ENCODE data around the gene GNAZ. TPM values are rescaled to one million over a fixed set of nuclear protein-coding genes. Genes with fewer than 3 reads are reported as not detected.

The GNAZ gene
- total and polyA plus RNA-seq, 4 donors: 0.21 to 2.2 (median 0.38) TPM

DNA sequence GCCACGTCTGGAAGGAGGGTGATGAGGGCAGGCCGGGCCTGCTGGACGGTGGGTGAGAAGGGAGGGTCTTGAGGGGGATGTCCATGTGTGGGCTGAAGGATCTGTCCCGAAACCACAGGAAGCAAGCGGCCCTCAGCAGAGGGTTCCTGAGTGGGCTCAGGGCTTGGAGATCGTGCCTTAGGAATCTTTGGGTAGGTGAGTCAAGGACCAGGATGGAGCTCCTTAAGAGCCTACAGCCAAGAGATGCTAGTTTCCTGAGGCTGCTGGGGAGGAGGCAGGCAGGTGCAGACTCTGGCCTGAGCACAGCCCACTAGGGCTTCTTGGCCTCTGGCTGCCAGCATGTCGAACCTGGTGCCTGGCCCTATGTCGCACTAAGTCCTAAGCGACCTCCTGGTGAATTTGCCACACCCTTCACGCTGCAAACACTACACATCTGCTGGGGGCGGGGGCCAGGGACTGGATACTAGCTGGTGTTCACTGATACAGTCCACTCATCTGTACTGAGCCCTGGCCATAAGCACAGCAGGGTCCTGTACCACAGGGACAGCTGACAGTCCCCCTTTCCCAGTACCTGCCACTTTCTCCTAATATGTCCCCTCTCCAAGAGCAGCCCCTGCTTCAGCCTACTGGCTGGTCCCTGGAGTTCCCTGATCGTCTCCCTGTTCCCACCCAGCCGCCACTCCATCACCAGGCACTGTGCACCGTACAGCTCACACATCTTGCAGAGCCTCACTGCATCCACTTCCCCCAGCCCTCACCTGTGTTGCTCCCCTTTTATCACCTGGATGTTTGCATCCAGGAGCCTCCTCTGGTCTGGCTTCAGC is 19.5 kb downstream of the GNAZ start:
- no peaks in the 10 kb centered on the region for H3K27me3 ChIP-seq (ENCODE audit: control insufficient read depth in 4 of 4, insufficient read depth in 4 of 4, low read length in 3 of 4)
- no peaks in the 10 kb centered on the region for H3K36me3 ChIP-seq (ENCODE audit: control insufficient read depth in 4 of 4, insufficient read depth in 3 of 4, low read depth in 1 of 4, low read length in 3 of 4)
- no peaks in the 10 kb centered on the region for H3K9me3 ChIP-seq (ENCODE audit: control insufficient read depth in 4 of 4, low read length in 3 of 4)
- no peak for DNase-seq (ENCODE audit: low spot score)
- no peaks in the 10 kb centered on the region for H3K4me1 ChIP-seq (ENCODE audit: control insufficient read depth in 4 of 4, insufficient read depth in 4 of 4, low read length in 3 of 4)
- no peak overlapping the region for H3K4me3 ChIP-seq (ENCODE audit: low read depth in 1 of 3, low read length in 3 of 3)
- TF ChIP-seq, protein P1, sequence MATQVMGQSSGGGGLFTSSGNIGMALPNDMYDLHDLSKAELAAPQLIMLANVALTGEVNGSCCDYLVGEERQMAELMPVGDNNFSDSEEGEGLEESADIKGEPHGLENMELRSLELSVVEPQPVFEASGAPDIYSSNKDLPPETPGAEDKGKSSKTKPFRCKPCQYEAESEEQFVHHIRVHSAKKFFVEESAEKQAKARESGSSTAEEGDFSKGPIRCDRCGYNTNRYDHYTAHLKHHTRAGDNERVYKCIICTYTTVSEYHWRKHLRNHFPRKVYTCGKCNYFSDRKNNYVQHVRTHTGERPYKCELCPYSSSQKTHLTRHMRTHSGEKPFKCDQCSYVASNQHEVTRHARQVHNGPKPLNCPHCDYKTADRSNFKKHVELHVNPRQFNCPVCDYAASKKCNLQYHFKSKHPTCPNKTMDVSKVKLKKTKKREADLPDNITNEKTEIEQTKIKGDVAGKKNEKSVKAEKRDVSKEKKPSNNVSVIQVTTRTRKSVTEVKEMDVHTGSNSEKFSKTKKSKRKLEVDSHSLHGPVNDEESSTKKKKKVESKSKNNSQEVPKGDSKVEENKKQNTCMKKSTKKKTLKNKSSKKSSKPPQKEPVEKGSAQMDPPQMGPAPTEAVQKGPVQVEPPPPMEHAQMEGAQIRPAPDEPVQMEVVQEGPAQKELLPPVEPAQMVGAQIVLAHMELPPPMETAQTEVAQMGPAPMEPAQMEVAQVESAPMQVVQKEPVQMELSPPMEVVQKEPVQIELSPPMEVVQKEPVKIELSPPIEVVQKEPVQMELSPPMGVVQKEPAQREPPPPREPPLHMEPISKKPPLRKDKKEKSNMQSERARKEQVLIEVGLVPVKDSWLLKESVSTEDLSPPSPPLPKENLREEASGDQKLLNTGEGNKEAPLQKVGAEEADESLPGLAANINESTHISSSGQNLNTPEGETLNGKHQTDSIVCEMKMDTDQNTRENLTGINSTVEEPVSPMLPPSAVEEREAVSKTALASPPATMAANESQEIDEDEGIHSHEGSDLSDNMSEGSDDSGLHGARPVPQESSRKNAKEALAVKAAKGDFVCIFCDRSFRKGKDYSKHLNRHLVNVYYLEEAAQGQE (IDR thresholded peaks at IDR 0.05): no peak
- no peak for TF ChIP-seq YY1 (IDR thresholded peaks at IDR 0.05)
- TF ChIP-seq HNF4A (conservative IDR thresholded peaks at IDR 0.05): no peak
- no peak overlapping the region for H3K27ac ChIP-seq (ENCODE audit: low read depth in 1 of 2, low read length in 2 of 2)
- 87% methylated on average over 14 of the region's 14 CpGs for WGBS
- H3K9ac ChIP-seq (ENCODE audit: low read depth in 1 of 2, low read length in 2 of 2): no peak overlapping the region

DNA sequence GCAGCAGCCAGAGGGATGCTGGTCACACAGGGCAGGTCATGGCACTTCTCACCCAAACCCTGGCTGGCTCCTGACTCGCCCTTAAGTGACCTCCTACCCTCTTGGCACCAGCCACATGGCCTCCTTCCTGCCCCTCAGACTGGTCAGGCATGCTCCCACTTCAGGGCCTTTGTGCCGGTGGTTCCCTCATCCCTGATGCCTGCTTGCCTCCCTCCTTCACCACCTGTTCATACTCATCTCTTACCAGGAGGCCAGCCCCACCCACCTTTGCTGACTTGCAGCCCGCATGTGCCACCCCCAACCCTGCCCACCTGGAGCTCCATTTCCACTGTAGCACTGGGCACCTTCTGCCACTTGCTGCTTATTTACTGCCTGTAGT is 20.1 kb downstream of the GNAZ start:
- Histone ChIP-seq H3K9ac (ENCODE audit: low read depth in 1 of 2, low read length in 2 of 2) (no peak overlapping the region), H3K36me3 (ENCODE audit: control insufficient read depth in 4 of 4, insufficient read depth in 3 of 4, low read depth in 1 of 4, low read length in 3 of 4) (no peaks in the 10 kb centered on the region), H3K27me3 (ENCODE audit: control insufficient read depth in 4 of 4, insufficient read depth in 4 of 4, low read length in 3 of 4) (no peaks in the 10 kb centered on the region), H3K4me1 (ENCODE audit: control insufficient read depth in 4 of 4, insufficient read depth in 4 of 4, low read length in 3 of 4) (no peaks in the 10 kb centered on the region), H3K9me3 (ENCODE audit: control insufficient read depth in 4 of 4, low read length in 3 of 4) (no peaks in the 10 kb centered on the region), H3K27ac (ENCODE audit: low read depth in 1 of 2, low read length in 2 of 2) (no peak overlapping the region), H3K4me3 (ENCODE audit: low read depth in 1 of 3, low read length in 3 of 3) (no peak overlapping the region)
- 71% methylated on average over 3 of the region's 3 CpGs for WGBS
- TF ChIP-seq, protein P1 (IDR thresholded peaks at IDR 0.05): no peak
- TF ChIP-seq GABPA (IDR thresholded peaks at IDR 0.05 in 1 of 2, conservative IDR thresholded peaks at IDR 0.05 in 1 of 2) (no peak), FOXA2 (IDR thresholded peaks at IDR 0.05) (no peak), RAD21 (IDR thresholded peaks at IDR 0.05) (no peak), RXRA (IDR thresholded peaks at IDR 0.05) (no peak), JUND (IDR thresholded peaks at IDR 0.05) (no peak), HNF4G (IDR thresholded peaks at IDR 0.05) (no peak), TAF1 (conservative IDR thresholded peaks at IDR 0.05) (no peak), NR2F2 (IDR thresholded peaks at IDR 0.05) (no peak), SP1 (IDR thresholded peaks at IDR 0.05) (no peak), HNF4A (conservative IDR thresholded peaks at IDR 0.05) (no peak), EGR1 (IDR thresholded peaks at IDR 0.05; ENCODE audit: low read depth in 2 of 2) (no peak), FOXA1 (IDR thresholded peaks at IDR 0.05) (no peak), YY1 (IDR thresholded peaks at IDR 0.05) (no peak)
- TF ChIP-seq, protein P2, sequence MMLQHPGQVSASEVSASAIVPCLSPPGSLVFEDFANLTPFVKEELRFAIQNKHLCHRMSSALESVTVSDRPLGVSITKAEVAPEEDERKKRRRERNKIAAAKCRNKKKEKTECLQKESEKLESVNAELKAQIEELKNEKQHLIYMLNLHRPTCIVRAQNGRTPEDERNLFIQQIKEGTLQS (IDR thresholded peaks at IDR 0.05): no peak
- TF ChIP-seq, protein P3, sequence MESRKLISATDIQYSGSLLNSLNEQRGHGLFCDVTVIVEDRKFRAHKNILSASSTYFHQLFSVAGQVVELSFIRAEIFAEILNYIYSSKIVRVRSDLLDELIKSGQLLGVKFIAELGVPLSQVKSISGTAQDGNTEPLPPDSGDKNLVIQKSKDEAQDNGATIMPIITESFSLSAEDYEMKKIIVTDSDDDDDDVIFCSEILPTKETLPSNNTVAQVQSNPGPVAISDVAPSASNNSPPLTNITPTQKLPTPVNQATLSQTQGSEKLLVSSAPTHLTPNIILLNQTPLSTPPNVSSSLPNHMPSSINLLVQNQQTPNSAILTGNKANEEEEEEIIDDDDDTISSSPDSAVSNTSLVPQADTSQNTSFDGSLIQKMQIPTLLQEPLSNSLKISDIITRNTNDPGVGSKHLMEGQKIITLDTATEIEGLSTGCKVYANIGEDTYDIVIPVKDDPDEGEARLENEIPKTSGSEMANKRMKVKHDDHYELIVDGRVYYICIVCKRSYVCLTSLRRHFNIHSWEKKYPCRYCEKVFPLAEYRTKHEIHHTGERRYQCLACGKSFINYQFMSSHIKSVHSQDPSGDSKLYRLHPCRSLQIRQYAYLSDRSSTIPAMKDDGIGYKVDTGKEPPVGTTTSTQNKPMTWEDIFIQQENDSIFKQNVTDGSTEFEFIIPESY (IDR thresholded peaks at IDR 0.05): no peak
- TF ChIP-seq, protein P4, sequence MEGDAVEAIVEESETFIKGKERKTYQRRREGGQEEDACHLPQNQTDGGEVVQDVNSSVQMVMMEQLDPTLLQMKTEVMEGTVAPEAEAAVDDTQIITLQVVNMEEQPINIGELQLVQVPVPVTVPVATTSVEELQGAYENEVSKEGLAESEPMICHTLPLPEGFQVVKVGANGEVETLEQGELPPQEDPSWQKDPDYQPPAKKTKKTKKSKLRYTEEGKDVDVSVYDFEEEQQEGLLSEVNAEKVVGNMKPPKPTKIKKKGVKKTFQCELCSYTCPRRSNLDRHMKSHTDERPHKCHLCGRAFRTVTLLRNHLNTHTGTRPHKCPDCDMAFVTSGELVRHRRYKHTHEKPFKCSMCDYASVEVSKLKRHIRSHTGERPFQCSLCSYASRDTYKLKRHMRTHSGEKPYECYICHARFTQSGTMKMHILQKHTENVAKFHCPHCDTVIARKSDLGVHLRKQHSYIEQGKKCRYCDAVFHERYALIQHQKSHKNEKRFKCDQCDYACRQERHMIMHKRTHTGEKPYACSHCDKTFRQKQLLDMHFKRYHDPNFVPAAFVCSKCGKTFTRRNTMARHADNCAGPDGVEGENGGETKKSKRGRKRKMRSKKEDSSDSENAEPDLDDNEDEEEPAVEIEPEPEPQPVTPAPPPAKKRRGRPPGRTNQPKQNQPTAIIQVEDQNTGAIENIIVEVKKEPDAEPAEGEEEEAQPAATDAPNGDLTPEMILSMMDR (IDR thresholded peaks at IDR 0.05; ENCODE audit: low read depth, low read length, missing input control): no peak
- TF ChIP-seq, protein P5, sequence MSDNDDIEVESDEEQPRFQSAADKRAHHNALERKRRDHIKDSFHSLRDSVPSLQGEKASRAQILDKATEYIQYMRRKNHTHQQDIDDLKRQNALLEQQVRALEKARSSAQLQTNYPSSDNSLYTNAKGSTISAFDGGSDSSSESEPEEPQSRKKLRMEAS (IDR thresholded peaks at IDR 0.05): no peak
- DNase-seq (ENCODE audit: low spot score): no peak
